Colonic mucosa (tissue), 4 donors: Measurements from ENCODE around the gene POLR2L. TPM values are rescaled to one million over a fixed set of nuclear protein-coding genes. Genes with fewer than 3 reads are reported as not detected.
A peak's percentile ranks its signal among the peaks of the same experiment; 100 is the strongest.

Experiments
- DNase-seq: peaks from one replicate; pipeline ENCODE4 v3.0.0-alpha.2; 2020
- H3K27ac ChIP-seq: fragments of 200-600 bp; one replicate; pipeline ENCODE4 v1.8.0; 2021
- H3K27me3 ChIP-seq: fragments of 200-600 bp; one replicate; pipeline ENCODE4 v1.8.0; 2021
- H3K36me3 ChIP-seq: fragments of 200-600 bp; one replicate; pipeline ENCODE4 v1.8.0; 2021
- H3K4me1 ChIP-seq: fragments of 200-600 bp; one replicate; pipeline ENCODE4 v1.8.0; 2021; ENCODE audit warnings: mild to moderate bottlenecking
- H3K4me3 ChIP-seq: fragments of 200-600 bp; one replicate; pipeline ENCODE4 v1.8.0; 2021
- H3K9ac ChIP-seq, 2 donors: one replicate each; pipeline ENCODE4 v1.7.0; 2013; ENCODE audit warnings: control low read depth in 2 of 2, low read depth in 2 of 2, low read length in 2 of 2
- H3K9me3 ChIP-seq: fragments of 200-600 bp; one replicate; pipeline ENCODE4 v1.8.0; 2021
- CTCF ChIP-seq: fragments of 200-600 bp; IDR thresholded peaks from one replicate; pipeline ENCODE4 v1.8.0; 2022; ENCODE audit warnings: antibody characterized with exemption, mild to moderate bottlenecking
- intact Hi-C: fragments of 100-400 bp; cut with DNase I; formaldehyde crosslinking; loops from one replicate; pipeline ENCODE4 v1.14.1; 2022
- total RNA-seq, 2 donors: library from RNA; stranded (reverse); fragmentation: NEBNext Ultra II Directional in 1 of 2; extraction: Animal tissue kit (Norgen Biotek cat#: 25700) in 1 of 2; gene quantifications; one replicate each; pipeline ENCODE4 v1.2.1, GENCODE V29; 2021
- donor health status: healthy.
- donor health status: DM: no; HTN: no; CAD: no.
- donor health status: DM: no; HTN: no; CAD: no.

The POLR2L gene
- total RNA-seq, 2 donors from 2014 or later: 77.4 to 181 TPM

- intact Hi-C loops: no loop called here
- no peak for TF ChIP-seq CTCF
- DNase-seq: no peak
Measured at GRCh38 chr11:852762-853161, 10.4 kb upstream of the POLR2L start.

GRCh38 chr11:850775-851763 lies 8.7 kb upstream of the POLR2L start:
- Histone ChIP-seq H3K4me1 (peaks cover 3% of the 10 kb centered on the region), H3K36me3 (no peaks in the 10 kb centered on the region), H3K27me3 (peaks cover 26% of the 10 kb centered on the region), H3K27ac (no peak overlapping the region), H3K9me3 (no peaks in the 10 kb centered on the region), H3K4me3 (no peak overlapping the region), H3K9ac (no peak overlapping the region)
- no peak for DNase-seq
- intact Hi-C loops: no loop called here
- TF ChIP-seq CTCF: no peak

More at GRCh38 chr11:852762-853161, 10.4 kb upstream of the POLR2L start:
- peaks cover 26% of the 10 kb centered on the region for H3K27me3 ChIP-seq
- no peaks in the 10 kb centered on the region for H3K9me3 ChIP-seq
- no peak overlapping the region for H3K9ac ChIP-seq
- no peaks in the 10 kb centered on the region for H3K36me3 ChIP-seq
- H3K4me3 ChIP-seq: no peak overlapping the region
- no peak overlapping the region for H3K27ac ChIP-seq
- H3K4me1 ChIP-seq: peaks cover 3% of the 10 kb centered on the region

- TF ChIP-seq CTCF: no peak
- DNase-seq: no peak
- Histone ChIP-seq H3K4me1 (peaks cover 3% of the 10 kb centered on the region), H3K27me3 (peaks cover 26% of the 10 kb centered on the region), H3K27ac (no peak overlapping the region), H3K4me3 (no peak overlapping the region), H3K9me3 (no peaks in the 10 kb centered on the region), H3K36me3 (no peaks in the 10 kb centered on the region), H3K9ac (no peak overlapping the region)
- intact Hi-C loops: loop anchor here (5.0 kb wide), 1 partner anchor 202 kb away; no protein-coding TSS in a partner anchor
Measured at GRCh38 chr11:849951-850774, 7.8 kb upstream of the POLR2L start.

- intact Hi-C loops: loop anchor here (5.0 kb wide), 1 partner anchor 203 kb away; no protein-coding TSS in a partner anchor
- H3K27me3 ChIP-seq: peaks cover 26% of the 10 kb centered on the region
- H3K4me1 ChIP-seq: peaks cover 6% of the 10 kb centered on the region
- no peaks in the 10 kb centered on the region for H3K36me3 ChIP-seq
- H3K4me3 ChIP-seq: peak overlapping the region; percentile 30
- H3K27ac ChIP-seq: no peak overlapping the region
- no peak overlapping the region for H3K9ac ChIP-seq
- H3K9me3 ChIP-seq: no peaks in the 10 kb centered on the region
- DNase-seq: no peak
- TF ChIP-seq CTCF: no peak
Measured at GRCh38 chr11:849104-849824, 6.9 kb upstream of the POLR2L start.
